Measurements from ENCODE around the gene DYNLL2. TPM values are rescaled to one million over a fixed set of nuclear protein-coding genes. Genes with fewer than 3 reads are reported as not detected.

DYNLL2 gene
- total and polyA plus RNA-seq, 9 of the 15 experiments (the other 6 are each of a cell fraction or from before 2014, with no cell fraction given): 1.8 to 24.5 (median 13.0) TPM

DNA sequence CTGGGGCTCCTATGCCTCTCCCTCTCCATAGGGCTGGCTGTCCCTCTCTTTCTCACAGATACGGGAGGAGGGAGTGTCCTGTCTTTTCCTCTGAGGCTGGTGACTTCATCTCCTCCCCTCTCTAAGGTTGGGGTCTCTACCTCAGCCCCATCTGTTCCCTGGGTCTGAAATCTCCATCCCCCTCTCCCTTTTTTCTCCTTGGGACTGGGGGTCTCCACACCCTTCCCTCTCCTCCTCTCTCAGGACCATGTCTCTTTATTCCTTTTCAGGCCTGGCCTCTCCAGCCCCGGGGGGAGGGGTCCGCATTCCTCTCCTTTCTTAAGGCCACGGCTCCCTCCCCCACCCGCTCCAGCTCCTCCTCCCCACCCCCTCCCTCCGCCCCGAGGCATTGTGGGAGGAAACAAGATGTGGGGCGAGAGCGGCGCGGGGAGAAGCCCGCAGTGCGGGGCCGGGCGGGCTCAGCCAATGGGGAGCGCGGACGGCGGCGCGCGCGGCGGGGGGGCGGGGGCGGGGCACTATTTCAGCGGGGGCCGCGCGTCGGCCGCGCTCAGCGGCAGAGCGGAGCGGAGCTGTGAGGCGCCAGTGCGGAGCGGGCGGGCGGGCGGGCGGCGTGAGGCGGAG lies at the start of gene DYNLL2 (continued):
- TF ChIP-seq, protein P1, sequence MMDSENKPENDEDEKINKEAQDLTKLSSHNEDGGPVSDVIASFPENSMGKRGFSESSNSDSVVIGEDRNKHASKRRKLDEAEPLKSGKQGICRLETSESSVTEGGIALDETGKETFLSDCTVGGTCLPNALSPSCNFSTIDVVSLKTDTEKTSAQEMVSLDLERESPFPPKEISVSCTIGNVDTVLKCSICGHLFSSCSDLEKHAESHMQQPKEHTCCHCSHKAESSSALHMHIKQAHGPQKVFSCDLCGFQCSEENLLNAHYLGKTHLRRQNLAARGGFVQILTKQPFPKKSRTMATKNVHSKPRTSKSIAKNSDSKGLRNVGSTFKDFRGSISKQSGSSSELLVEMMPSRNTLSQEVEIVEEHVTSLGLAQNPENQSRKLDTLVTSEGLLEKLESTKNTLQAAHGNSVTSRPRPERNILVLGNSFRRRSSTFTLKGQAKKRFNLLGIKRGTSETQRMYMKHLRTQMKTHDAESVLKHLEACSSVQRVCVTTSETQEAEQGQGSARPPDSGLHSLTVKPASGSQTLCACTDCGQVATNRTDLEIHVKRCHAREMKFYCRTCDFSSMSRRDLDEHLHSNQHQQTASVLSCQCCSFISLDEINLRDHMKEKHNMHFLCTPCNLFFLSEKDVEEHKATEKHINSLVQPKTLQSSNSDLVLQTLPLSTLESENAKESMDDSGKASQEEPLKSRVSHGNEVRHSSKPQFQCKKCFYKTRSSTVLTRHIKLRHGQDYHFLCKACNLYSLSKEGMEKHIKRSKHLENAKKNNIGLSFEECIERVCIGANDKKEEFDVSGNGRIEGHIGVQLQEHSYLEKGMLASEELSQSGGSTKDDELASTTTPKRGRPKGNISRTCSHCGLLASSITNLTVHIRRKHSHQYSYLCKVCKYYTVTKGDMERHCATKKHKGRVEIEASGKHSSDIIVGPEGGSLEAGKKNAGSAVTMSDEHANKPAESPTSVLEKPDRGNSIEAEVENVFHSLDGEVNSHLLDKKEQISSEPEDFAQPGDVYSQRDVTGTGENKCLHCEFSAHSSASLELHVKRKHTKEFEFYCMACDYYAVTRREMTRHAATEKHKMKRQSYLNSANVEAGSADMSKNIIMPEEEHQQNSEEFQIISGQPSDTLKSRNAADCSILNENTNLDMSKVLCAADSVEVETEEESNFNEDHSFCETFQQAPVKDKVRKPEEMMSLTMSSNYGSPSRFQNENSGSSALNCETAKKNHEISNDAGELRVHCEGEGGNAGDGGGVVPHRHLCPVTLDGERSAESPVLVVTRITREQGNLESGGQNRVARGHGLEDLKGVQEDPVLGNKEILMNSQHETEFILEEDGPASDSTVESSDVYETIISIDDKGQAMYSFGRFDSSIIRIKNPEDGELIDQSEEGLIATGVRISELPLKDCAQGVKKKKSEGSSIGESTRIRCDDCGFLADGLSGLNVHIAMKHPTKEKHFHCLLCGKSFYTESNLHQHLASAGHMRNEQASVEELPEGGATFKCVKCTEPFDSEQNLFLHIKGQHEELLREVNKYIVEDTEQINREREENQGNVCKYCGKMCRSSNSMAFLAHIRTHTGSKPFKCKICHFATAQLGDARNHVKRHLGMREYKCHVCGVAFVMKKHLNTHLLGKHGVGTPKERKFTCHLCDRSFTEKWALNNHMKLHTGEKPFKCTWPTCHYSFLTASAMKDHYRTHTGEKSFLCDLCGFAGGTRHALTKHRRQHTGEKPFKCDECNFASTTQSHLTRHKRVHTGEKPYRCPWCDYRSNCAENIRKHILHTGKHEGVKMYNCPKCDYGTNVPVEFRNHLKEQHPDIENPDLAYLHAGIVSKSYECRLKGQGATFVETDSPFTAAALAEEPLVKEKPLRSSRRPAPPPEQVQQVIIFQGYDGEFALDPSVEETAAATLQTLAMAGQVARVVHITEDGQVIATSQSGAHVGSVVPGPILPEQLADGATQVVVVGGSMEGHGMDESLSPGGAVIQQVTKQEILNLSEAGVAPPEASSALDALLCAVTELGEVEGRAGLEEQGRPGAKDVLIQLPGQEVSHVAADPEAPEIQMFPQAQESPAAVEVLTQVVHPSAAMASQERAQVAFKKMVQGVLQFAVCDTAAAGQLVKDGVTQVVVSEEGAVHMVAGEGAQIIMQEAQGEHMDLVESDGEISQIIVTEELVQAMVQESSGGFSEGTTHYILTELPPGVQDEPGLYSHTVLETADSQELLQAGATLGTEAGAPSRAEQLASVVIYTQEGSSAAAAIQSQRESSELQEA (IDR thresholded peaks at IDR 0.05; ENCODE audit: low read depth): no peak
- TF ChIP-seq NFRKB (IDR thresholded peaks at IDR 0.05; ENCODE audit: low read depth): peak; percentile 73
- TF ChIP-seq TEAD1 (CRISPR knock-in tag; IDR thresholded peaks at IDR 0.05): no peak
- TF ChIP-seq MBD2 (IDR thresholded peaks at IDR 0.05; ENCODE audit: borderline replicate concordance, low read depth): 0 out of 2 replicates have a peak, but pooled peaks have one; percentile 21
- TF ChIP-seq POLR2AphosphoS5 (IDR thresholded peaks at IDR 0.05; ENCODE audit: control insufficient read depth, insufficient read depth, low read depth, low read length): peak; percentile 53; the same call in 1 of the 2 replicates
- no peak for TF ChIP-seq EGR1 (conservative IDR thresholded peaks at IDR 0.05)
- peak; percentile 36 for TF ChIP-seq POLR2B (IDR thresholded peaks at IDR 0.05; ENCODE audit: low read depth, partially characterized antibody)
- peak; percentile 24; the same call in 1 of the 2 replicates for TF ChIP-seq EP400 (IDR thresholded peaks at IDR 0.05)
- 0 out of 2 replicates have a peak, but pooled peaks have one; percentile 39 for TF ChIP-seq ZNF143 (CRISPR knock-in tag; IDR thresholded peaks at IDR 0.05)
- TF ChIP-seq EZH2 (IDR thresholded peaks at IDR 0.05; ENCODE audit: borderline replicate concordance, low read depth, low read length): no peak
- no peak for TF ChIP-seq PYGO2 (tag; IDR thresholded peaks at IDR 0.05)
- TF ChIP-seq TFAM (CRISPR knock-in tag; conservative IDR thresholded peaks at IDR 0.05): no peak
- TF ChIP-seq KLF10 (CRISPR knock-in tag; IDR thresholded peaks at IDR 0.05): no peak
- TF ChIP-seq, protein P2, sequence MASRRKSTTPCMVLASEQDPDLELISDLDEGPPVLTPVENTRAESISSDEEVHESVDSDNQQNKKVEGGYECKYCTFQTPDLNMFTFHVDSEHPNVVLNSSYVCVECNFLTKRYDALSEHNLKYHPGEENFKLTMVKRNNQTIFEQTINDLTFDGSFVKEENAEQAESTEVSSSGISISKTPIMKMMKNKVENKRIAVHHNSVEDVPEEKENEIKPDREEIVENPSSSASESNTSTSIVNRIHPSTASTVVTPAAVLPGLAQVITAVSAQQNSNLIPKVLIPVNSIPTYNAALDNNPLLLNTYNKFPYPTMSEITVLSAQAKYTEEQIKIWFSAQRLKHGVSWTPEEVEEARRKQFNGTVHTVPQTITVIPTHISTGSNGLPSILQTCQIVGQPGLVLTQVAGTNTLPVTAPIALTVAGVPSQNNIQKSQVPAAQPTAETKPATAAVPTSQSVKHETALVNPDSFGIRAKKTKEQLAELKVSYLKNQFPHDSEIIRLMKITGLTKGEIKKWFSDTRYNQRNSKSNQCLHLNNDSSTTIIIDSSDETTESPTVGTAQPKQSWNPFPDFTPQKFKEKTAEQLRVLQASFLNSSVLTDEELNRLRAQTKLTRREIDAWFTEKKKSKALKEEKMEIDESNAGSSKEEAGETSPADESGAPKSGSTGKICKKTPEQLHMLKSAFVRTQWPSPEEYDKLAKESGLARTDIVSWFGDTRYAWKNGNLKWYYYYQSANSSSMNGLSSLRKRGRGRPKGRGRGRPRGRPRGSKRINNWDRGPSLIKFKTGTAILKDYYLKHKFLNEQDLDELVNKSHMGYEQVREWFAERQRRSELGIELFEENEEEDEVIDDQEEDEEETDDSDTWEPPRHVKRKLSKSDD (conservative IDR thresholded peaks at IDR 0.05; ENCODE audit: low read length): no peak
- TF ChIP-seq GTF2F1 (IDR thresholded peaks at IDR 0.05; ENCODE audit: low read depth, low read length): no peak
